Esophagus squamous epithelium (tissue), 4 donors: Measurements from ENCODE around the gene RTN4R.

ENCODE experiments used
- CTCF ChIP-seq, 6 experiments: fragments of 450-650 bp in 4 of 6; fragments of 200-600 bp in 2 of 6; sonication (generic) in 2 of 6; IDR thresholded peaks; one replicate each; pipeline ENCODE4 v1.5.1; 2016 to 2019; ENCODE audit warnings: antibody characterized with exemption in 6 of 6, mild to moderate bottlenecking in 4 of 6, moderate library complexity in 4 of 6
- POLR2A ChIP-seq, 4 donors: fragments of 450-650 bp; IDR thresholded peaks; one replicate each; pipeline ENCODE4 v1.6.1; 2017; ENCODE audit warnings: antibody characterized with exemption in 4 of 4, mild to moderate bottlenecking in 4 of 4, moderate library complexity in 3 of 4

- no peak for TF ChIP-seq CTCF (IDR thresholded peaks at IDR 0.05)
- no peak for TF ChIP-seq POLR2A (IDR thresholded peaks at IDR 0.05)
Observed at GRCh38 chr22:20191803-20192202, 76.3 kb downstream of the RTN4R start.
